IMR-90 (cell line): ENCODE measurements around the gene IGSF8.

ENCODE experiments used
- BHLHE40 ChIP-seq: fragments of 150-350 bp; IDR thresholded peaks from 2 replicates; pipeline ENCODE4 v1.6.1; 2016; ENCODE audit warnings: mild to moderate bottlenecking, low read depth, low read length
- CEBPB ChIP-seq: IDR thresholded peaks from 2 replicates; pipeline ENCODE4 v1.6.1; 2012; ENCODE audit warnings: low read depth, low read length, improper control_type of control experiment
- CHD1 ChIP-seq: IDR thresholded peaks from 2 replicates; pipeline ENCODE4 v1.6.1; 2012; ENCODE audit warnings: low read depth, low read length, improper control_type of control experiment
- CTCF ChIP-seq: conservative IDR thresholded peaks from 2 replicates; pipeline ENCODE4 v1.5.1; 2012; ENCODE audit warnings: mild to moderate bottlenecking, low read depth, low read length, improper control_type of control experiment
- MAZ ChIP-seq: IDR thresholded peaks from 2 replicates; pipeline ENCODE4 v1.6.1; 2012; ENCODE audit warnings: low read depth, mild to moderate bottlenecking, low read length, improper control_type of control experiment, moderate library complexity, borderline replicate concordance
- MXI1 ChIP-seq: IDR thresholded peaks from 2 replicates; pipeline ENCODE4 v1.6.1; 2012; ENCODE audit warnings: low read depth, mild to moderate bottlenecking, low read length, moderate library complexity, borderline replicate concordance
- POLR2A ChIP-seq: IDR thresholded peaks from 2 replicates; pipeline ENCODE4 v1.6.1; 2012; ENCODE audit warnings: mild to moderate bottlenecking, low read depth, low read length
- RAD21 ChIP-seq: IDR thresholded peaks from 2 replicates; pipeline ENCODE4 v1.6.1; 2012; ENCODE audit warnings: low read length, improper control_type of control experiment
- RCOR1 ChIP-seq: IDR thresholded peaks from 2 replicates; pipeline ENCODE4 v1.6.1; 2012; ENCODE audit warnings: mild to moderate bottlenecking, low read length, improper control_type of control experiment; ENCODE audit not compliant: insufficient replicate concordance
- RFX5 ChIP-seq: IDR thresholded peaks from 2 replicates; pipeline ENCODE4 v1.8.0; 2012; ENCODE audit warnings: low read depth, mild to moderate bottlenecking, low read length, moderate library complexity
- SMC3 ChIP-seq: fragments of 150-350 bp; IDR thresholded peaks from 2 replicates; pipeline ENCODE4 v1.6.1; 2016; ENCODE audit warnings: low read depth, mild to moderate bottlenecking, antibody characterized with exemption, low read length, moderate library complexity
- TF ChIP-seq, protein P1 (sequence below): fragments of 150-350 bp; IDR thresholded peaks from 2 replicates; pipeline ENCODE4 v1.6.1; 2016; ENCODE audit warnings: low read depth, mild to moderate bottlenecking, low read length, moderate library complexity, borderline replicate concordance
- TF ChIP-seq, protein P2 (sequence below): fragments of 150-350 bp; IDR thresholded peaks from 2 replicates; pipeline ENCODE4 v1.6.1; 2017; ENCODE audit warnings: mild to moderate bottlenecking, antibody characterized with exemption, low read length, low read depth

GRCh38 chr1:160083968-160084770 is 14.2 kb downstream of the IGSF8 start:
- peak; percentile 47 for TF ChIP-seq CTCF
- no peak for TF ChIP-seq MXI1
- TF ChIP-seq RFX5 = no peak
- TF ChIP-seq CEBPB = no peak
- TF ChIP-seq POLR2A = no peak
- TF ChIP-seq CHD1 = no peak
- no peak for TF ChIP-seq RAD21
- no peak for TF ChIP-seq MAZ
- no peak for TF ChIP-seq BHLHE40
- TF ChIP-seq SMC3 = peak; percentile 24; the same call in 1 of the 2 replicates
- TF ChIP-seq RCOR1 = no peak
- TF ChIP-seq, protein P1, sequence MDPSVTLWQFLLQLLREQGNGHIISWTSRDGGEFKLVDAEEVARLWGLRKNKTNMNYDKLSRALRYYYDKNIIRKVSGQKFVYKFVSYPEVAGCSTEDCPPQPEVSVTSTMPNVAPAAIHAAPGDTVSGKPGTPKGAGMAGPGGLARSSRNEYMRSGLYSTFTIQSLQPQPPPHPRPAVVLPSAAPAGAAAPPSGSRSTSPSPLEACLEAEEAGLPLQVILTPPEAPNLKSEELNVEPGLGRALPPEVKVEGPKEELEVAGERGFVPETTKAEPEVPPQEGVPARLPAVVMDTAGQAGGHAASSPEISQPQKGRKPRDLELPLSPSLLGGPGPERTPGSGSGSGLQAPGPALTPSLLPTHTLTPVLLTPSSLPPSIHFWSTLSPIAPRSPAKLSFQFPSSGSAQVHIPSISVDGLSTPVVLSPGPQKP = no peak
- TF ChIP-seq, protein P2, sequence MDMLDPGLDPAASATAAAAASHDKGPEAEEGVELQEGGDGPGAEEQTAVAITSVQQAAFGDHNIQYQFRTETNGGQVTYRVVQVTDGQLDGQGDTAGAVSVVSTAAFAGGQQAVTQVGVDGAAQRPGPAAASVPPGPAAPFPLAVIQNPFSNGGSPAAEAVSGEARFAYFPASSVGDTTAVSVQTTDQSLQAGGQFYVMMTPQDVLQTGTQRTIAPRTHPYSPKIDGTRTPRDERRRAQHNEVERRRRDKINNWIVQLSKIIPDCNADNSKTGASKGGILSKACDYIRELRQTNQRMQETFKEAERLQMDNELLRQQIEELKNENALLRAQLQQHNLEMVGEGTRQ = no peak
